WTC11 (cell line): ENCODE data around the gene FURIN. TPM values are rescaled to one million over a fixed set of nuclear protein-coding genes. Genes with fewer than 3 reads are reported as not detected.
A peak's percentile ranks its signal among the peaks of the same experiment; 100 is the strongest.
"Not testable (repeated sequence)": the region's sequence is repeated elsewhere in the genome, so short reads cannot be mapped to it uniquely, and the experiment has no call there.

Source experiments
- ATAC-seq: fragments of 200-7000 bp; cut with Tn5 transposase; 2 replicates; pipeline ENCODE4 v1.10.0; 2021; ENCODE audit warnings: mild to moderate bottlenecking, moderate library complexity
- CTCF ChIA-PET: fragments of 300-600 bp; sonication (Branson Sonifier 250); formaldehyde crosslinking; loops from one replicate; lab custom pipeline; 2021; ENCODE audit warnings: antibody characterized with exemption; lab: Charles Lee
- POLR2A ChIA-PET: fragments of 350-600 bp; sonication (Branson Sonifier 250); formaldehyde crosslinking; loops from one replicate; lab custom pipeline; 2021; ENCODE audit warnings: antibody characterized with exemption; lab: Charles Lee
- DNase-seq: peaks from one replicate; pipeline ENCODE4 v3.0.0; 2021; ENCODE audit warnings: low spot score
- H3K27ac Mint-ChIP-seq: 2 replicates; pipeline ENCODE4 v1.8.0; 2021; ENCODE audit warnings: mixed read lengths
- H3K27me3 Mint-ChIP-seq: 2 replicates; pipeline ENCODE4 v1.8.0; 2021; ENCODE audit warnings: low read depth, mild to moderate bottlenecking, moderate library complexity, mixed read lengths
- H3K36me3 Mint-ChIP-seq: 2 replicates; pipeline ENCODE4 v1.8.0; 2021; ENCODE audit warnings: mixed read lengths
- H3K4me1 Mint-ChIP-seq: 2 replicates; pipeline ENCODE4 v1.8.0; 2022; ENCODE audit warnings: mixed read lengths
- H3K4me3 Mint-ChIP-seq: 2 replicates; pipeline ENCODE4 v1.8.0; 2021; ENCODE audit warnings: mild to moderate bottlenecking, moderate library complexity, mixed read lengths
- H3K9me3 Mint-ChIP-seq: 2 replicates; pipeline ENCODE4 v1.8.0; 2021; ENCODE audit warnings: mixed read lengths
- ATF1 ChIP-seq: sonication (generic); formaldehyde crosslinking; IDR thresholded peaks from 2 replicates; pipeline ENCODE4 v1.8.1; 2023; ENCODE audit warnings: mild to moderate bottlenecking, moderate library complexity, missing genetic modification reagents
- E2F1 ChIP-seq: sonication (generic); formaldehyde crosslinking; IDR thresholded peaks from 2 replicates; pipeline ENCODE4 v1.8.0; 2022; ENCODE audit warnings: mild to moderate bottlenecking, missing genetic modification reagents
- ELF4 ChIP-seq: sonication (generic); formaldehyde crosslinking; IDR thresholded peaks from 2 replicates; pipeline ENCODE4 v1.8.1; 2022; ENCODE audit warnings: low read depth, mild to moderate bottlenecking, moderate library complexity, missing genetic modification reagents
- FOXJ3 ChIP-seq: sonication (generic); formaldehyde crosslinking; IDR thresholded peaks from 2 replicates; pipeline ENCODE4 v1.9.0; 2021; ENCODE audit warnings: missing genetic modification reagents, mild to moderate bottlenecking, borderline replicate concordance
- GTF2I ChIP-seq: fragments of 250-450 bp; sonication (Bioruptor Pico); conservative IDR thresholded peaks from 2 replicates; pipeline ENCODE4 v1.4.0; 2021; ENCODE audit warnings: mild to moderate bottlenecking
- IRF2 ChIP-seq: sonication (generic); formaldehyde crosslinking; IDR thresholded peaks from 2 replicates; pipeline ENCODE4 v1.8.0; 2022; ENCODE audit warnings: low read depth, missing genetic modification reagents, borderline replicate concordance
- KAT7 ChIP-seq: sonication (generic); formaldehyde crosslinking; IDR thresholded peaks from 2 replicates; pipeline ENCODE4 v1.8.1; 2023; ENCODE audit warnings: missing genetic modification reagents, mild to moderate bottlenecking, borderline replicate concordance
- MYBL2 ChIP-seq: sonication (generic); formaldehyde crosslinking; IDR thresholded peaks from 2 replicates; pipeline ENCODE4 v1.8.1; 2023; ENCODE audit warnings: mild to moderate bottlenecking, moderate library complexity, missing genetic modification reagents
- NFATC4 ChIP-seq: fragments of 250-450 bp; sonication (Bioruptor Pico); IDR thresholded peaks from 2 replicates; pipeline ENCODE4 v1.9.0; 2021; ENCODE audit warnings: mild to moderate bottlenecking
- NFE2L1 ChIP-seq: sonication (generic); formaldehyde crosslinking; IDR thresholded peaks from 2 replicates; pipeline ENCODE4 v1.8.1; 2023; ENCODE audit warnings: missing genetic modification reagents
- PREB ChIP-seq: sonication (generic); formaldehyde crosslinking; IDR thresholded peaks from 2 replicates; pipeline ENCODE4 v1.8.1; 2022; ENCODE audit warnings: mild to moderate bottlenecking, missing genetic modification reagents, moderate library complexity, borderline replicate concordance
- RELA ChIP-seq: sonication (generic); formaldehyde crosslinking; IDR thresholded peaks from 2 replicates; pipeline ENCODE4 v1.8.1; 2022; ENCODE audit warnings: missing genetic modification reagents, mild to moderate bottlenecking, borderline replicate concordance
- TEAD1 ChIP-seq: sonication (generic); formaldehyde crosslinking; IDR thresholded peaks from 2 replicates; pipeline ENCODE4 v1.8.0; 2022; ENCODE audit warnings: mild to moderate bottlenecking, missing genetic modification reagents
- ZBTB43 ChIP-seq: sonication (generic); formaldehyde crosslinking; IDR thresholded peaks from 2 replicates; pipeline ENCODE4 v1.8.1; 2023; ENCODE audit warnings: mild to moderate bottlenecking, missing genetic modification reagents
- total RNA-seq: library from RNA; stranded (reverse); gene quantifications from 3 replicates; pipeline ENCODE4 v1.2.3, GENCODE V29; 2021
- TF ChIP-seq, protein P1 (sequence below): sonication (generic); formaldehyde crosslinking; IDR thresholded peaks from 2 replicates; pipeline ENCODE4 v1.8.1; 2022; ENCODE audit warnings: mild to moderate bottlenecking, moderate library complexity, missing genetic modification reagents
- TF ChIP-seq, protein P2 (sequence below): sonication (generic); formaldehyde crosslinking; conservative IDR thresholded peaks from 2 replicates; pipeline ENCODE4 v1.8.1; 2023; ENCODE audit warnings: mild to moderate bottlenecking, low read depth, missing genetic modification reagents, moderate library complexity
- TF ChIP-seq, protein P3 (sequence below): fragments of 200-600 bp; IDR thresholded peaks from 2 replicates; pipeline ENCODE4 v1.8.0; 2022; ENCODE audit warnings: antibody characterized with exemption

FURIN gene
- total RNA-seq, 1 experiment from 2014 or later, result 46.3 TPM

DNA sequence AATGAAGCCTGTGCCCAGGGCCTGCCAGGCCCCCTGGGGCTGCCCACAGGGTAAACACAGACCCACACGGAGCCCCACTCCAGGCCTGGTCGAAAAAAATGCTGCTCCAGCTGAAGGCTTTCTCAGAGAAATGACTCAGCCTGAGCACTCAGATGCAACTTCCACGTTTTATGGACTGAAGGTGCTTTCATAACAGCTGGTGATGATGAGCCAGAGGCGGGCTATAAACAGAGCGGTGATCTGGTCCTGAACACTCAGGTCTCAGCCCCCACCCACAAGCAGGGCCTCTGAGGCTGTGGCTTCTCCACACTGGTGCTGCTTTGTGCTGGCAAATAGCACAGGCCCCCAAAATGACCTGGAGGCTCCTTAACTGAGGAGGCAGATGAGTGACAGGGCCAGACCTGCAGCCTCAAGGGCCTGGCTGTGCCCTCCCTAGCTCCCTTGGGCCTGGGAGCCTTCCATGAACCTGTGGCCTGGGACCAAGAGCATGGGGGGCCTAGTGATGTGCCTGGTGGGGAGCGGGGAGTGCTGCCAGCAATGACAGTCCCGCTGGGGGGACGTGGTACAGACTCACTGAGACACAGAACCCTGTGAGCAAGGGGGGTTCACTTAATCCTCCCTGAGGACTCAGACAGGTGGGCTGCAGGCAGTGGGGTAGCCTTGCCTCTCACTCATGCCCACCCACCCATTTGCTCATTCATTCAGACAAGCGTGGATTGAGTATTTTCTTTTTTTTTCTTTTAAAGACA, 23.0 kb upstream of the FURIN start:
- Mint-ChIP-seq H3K9me3 (no peaks in the 10 kb centered on the region), H3K27me3 (no peaks in the 10 kb centered on the region), H3K36me3 (no peaks in the 10 kb centered on the region), H3K27ac (no peak overlapping the region), H3K4me3 (no peak overlapping the region), H3K4me1 (peaks cover 14% of the 10 kb centered on the region)
- DNase-seq (no peak), ATAC-seq (no peak)
- POLR2A ChIA-PET, result no interaction called here
- TF ChIP-seq ELF4 (no peak), ATF1 (no peak), KAT7 (CRISPR knock-in tag) (no peak), TEAD1 (no peak), FOXJ3 (no peak), GTF2I (CRISPR knock-in tag) (no peak), NFATC4 (CRISPR knock-in tag) (no peak)
- CTCF ChIA-PET, result interaction anchor here (0.8 to 2.8 kb wide), 2 partner anchors 58 to 87 kb away, joined by 3 to 8 read pairs; partner anchors contain the start of gene HDDC3

GRCh38 chr15:90849424-90849823, 19.0 kb upstream of the FURIN start:
- H3K4me3 Mint-ChIP-seq, H3K4me1 Mint-ChIP-seq, H3K9me3 Mint-ChIP-seq, DNase-seq, H3K36me3 Mint-ChIP-seq, H3K27ac Mint-ChIP-seq, CTCF ChIA-PET, ATAC-seq, H3K27me3 Mint-ChIP-seq, POLR2A ChIA-PET: not testable (repeated sequence)

- TF ChIP-seq GTF2I (CRISPR knock-in tag) (no peak), RELA (CRISPR knock-in tag) (no peak), MYBL2 (CRISPR knock-in tag) (no peak), IRF2 (CRISPR knock-in tag) (no peak), NFE2L1 (CRISPR knock-in tag) (no peak)
- TF ChIP-seq, protein P1, sequence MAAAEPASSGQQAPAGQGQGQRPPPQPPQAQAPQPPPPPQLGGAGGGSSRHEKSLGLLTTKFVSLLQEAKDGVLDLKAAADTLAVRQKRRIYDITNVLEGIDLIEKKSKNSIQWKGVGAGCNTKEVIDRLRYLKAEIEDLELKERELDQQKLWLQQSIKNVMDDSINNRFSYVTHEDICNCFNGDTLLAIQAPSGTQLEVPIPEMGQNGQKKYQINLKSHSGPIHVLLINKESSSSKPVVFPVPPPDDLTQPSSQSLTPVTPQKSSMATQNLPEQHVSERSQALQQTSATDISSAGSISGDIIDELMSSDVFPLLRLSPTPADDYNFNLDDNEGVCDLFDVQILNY (CRISPR knock-in tag), result no peak
- DNase-seq (no peak), ATAC-seq (no peak)
- peaks cover 10% of the 10 kb centered on the region; the same call in 1 of the 2 replicates for H3K9me3 Mint-ChIP-seq
- no peaks in the 10 kb centered on the region for H3K36me3 Mint-ChIP-seq
- ChIA-PET CTCF (no interaction called here), POLR2A (no interaction called here)
- H3K4me3 Mint-ChIP-seq, result no peak overlapping the region
- no peaks in the 10 kb centered on the region for H3K27me3 Mint-ChIP-seq
- H3K4me1 Mint-ChIP-seq, result no peaks in the 10 kb centered on the region
- peak overlapping the region; percentile 44; the same call in 1 of the 2 replicates for H3K27ac Mint-ChIP-seq
Observed at GRCh38 chr15:90851114-90851513, 17.3 kb upstream of the FURIN start.

DNA sequence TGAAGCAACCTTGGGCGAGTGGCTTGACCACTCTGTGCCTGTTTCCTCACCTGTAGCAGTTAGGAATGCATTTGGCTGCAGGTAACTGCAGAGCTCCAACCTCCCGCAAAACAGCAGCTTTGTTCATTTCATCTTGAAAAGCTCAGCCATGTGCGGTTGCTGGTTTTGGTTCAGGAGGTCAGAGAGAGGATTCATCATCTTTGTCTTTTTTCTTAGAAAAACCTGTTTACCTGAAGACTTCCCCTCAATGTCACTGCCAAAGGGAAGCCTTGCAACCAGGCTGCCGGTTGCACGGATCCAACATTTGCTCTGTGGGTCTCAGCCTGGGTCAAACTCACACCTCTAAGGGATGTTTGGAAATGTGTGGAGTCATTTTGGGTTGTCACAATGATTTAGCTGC, 16.4 kb upstream of the FURIN start:
- DNase-seq (no peak), ATAC-seq (no peak)
- ChIA-PET CTCF (interaction anchor here (0.6 to 1.1 kb wide), 3 partner anchors 34 to 891 kb away, joined by 3 to 4 read pairs (median 4); no protein-coding TSS in a partner anchor), POLR2A (no interaction called here)
- Mint-ChIP-seq H3K27ac (peak overlapping the region; percentile 70; the same call in 1 of the 2 replicates), H3K9me3 (peaks cover 10% of the 10 kb centered on the region; the same call in 1 of the 2 replicates), H3K36me3 (no peaks in the 10 kb centered on the region), H3K4me1 (no peaks in the 10 kb centered on the region), H3K27me3 (no peaks in the 10 kb centered on the region), H3K4me3 (no peak overlapping the region)
- no peak for TF ChIP-seq E2F1 (CRISPR knock-in tag)
- TF ChIP-seq, protein P2, sequence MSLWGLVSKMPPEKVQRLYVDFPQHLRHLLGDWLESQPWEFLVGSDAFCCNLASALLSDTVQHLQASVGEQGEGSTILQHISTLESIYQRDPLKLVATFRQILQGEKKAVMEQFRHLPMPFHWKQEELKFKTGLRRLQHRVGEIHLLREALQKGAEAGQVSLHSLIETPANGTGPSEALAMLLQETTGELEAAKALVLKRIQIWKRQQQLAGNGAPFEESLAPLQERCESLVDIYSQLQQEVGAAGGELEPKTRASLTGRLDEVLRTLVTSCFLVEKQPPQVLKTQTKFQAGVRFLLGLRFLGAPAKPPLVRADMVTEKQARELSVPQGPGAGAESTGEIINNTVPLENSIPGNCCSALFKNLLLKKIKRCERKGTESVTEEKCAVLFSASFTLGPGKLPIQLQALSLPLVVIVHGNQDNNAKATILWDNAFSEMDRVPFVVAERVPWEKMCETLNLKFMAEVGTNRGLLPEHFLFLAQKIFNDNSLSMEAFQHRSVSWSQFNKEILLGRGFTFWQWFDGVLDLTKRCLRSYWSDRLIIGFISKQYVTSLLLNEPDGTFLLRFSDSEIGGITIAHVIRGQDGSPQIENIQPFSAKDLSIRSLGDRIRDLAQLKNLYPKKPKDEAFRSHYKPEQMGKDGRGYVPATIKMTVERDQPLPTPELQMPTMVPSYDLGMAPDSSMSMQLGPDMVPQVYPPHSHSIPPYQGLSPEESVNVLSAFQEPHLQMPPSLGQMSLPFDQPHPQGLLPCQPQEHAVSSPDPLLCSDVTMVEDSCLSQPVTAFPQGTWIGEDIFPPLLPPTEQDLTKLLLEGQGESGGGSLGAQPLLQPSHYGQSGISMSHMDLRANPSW (CRISPR knock-in tag), result no peak
- TF ChIP-seq MYBL2 (CRISPR knock-in tag), result no peak
- no peak for TF ChIP-seq PREB (CRISPR knock-in tag)
- TF ChIP-seq ZBTB43 (CRISPR knock-in tag), result no peak
- TF ChIP-seq, protein P3, sequence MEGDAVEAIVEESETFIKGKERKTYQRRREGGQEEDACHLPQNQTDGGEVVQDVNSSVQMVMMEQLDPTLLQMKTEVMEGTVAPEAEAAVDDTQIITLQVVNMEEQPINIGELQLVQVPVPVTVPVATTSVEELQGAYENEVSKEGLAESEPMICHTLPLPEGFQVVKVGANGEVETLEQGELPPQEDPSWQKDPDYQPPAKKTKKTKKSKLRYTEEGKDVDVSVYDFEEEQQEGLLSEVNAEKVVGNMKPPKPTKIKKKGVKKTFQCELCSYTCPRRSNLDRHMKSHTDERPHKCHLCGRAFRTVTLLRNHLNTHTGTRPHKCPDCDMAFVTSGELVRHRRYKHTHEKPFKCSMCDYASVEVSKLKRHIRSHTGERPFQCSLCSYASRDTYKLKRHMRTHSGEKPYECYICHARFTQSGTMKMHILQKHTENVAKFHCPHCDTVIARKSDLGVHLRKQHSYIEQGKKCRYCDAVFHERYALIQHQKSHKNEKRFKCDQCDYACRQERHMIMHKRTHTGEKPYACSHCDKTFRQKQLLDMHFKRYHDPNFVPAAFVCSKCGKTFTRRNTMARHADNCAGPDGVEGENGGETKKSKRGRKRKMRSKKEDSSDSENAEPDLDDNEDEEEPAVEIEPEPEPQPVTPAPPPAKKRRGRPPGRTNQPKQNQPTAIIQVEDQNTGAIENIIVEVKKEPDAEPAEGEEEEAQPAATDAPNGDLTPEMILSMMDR, result no peak
